Osteoblast (primary cell): Measurements from ENCODE around the gene EMD. TPM values are rescaled to one million over a fixed set of nuclear protein-coding genes. Genes with fewer than 3 reads are reported as not detected.

Source experiments
- DNase-seq: peaks from one replicate; pipeline ENCODE4 v3.0.0; 2011; ENCODE audit warnings: low spot score, mixed read lengths; ENCODE audit not compliant: insufficient read length; ENCODE audit errors: missing footprints
- H2AFZ ChIP-seq: 2 replicates; pipeline ENCODE4 v1.6.0; 2011; ENCODE audit warnings: mild to moderate bottlenecking, low read length
- H3K27ac ChIP-seq: 2 replicates; pipeline ENCODE4 v1.5.1; 2011; ENCODE audit warnings: mild to moderate bottlenecking, low read depth, low read length, moderate library complexity
- H3K27me3 ChIP-seq: 2 replicates; pipeline ENCODE4 v1.6.0; 2012; ENCODE audit warnings: mild to moderate bottlenecking, control low read depth, inconsistent platforms, low read length, moderate library complexity; ENCODE audit not compliant: insufficient read depth
- H3K36me3 ChIP-seq: 2 replicates; pipeline ENCODE4 v1.5.1; 2011; ENCODE audit warnings: mild to moderate bottlenecking, low read length, control low read depth, moderate library complexity; ENCODE audit not compliant: insufficient read depth
- H3K4me1 ChIP-seq: 2 replicates; pipeline ENCODE4 v1.5.1; 2011; ENCODE audit warnings: mild to moderate bottlenecking, low read length, control low read depth, moderate library complexity; ENCODE audit not compliant: insufficient read depth
- H3K4me2 ChIP-seq: 2 replicates; pipeline ENCODE4 v1.6.0; 2011; ENCODE audit warnings: mild to moderate bottlenecking, low read length; ENCODE audit not compliant: insufficient read depth
- H3K4me3 ChIP-seq: fragments of 200-600 bp; sonication (generic); 3 replicates; pipeline ENCODE4 v1.5.1; 2012; ENCODE audit warnings: mild to moderate bottlenecking, low read length, inconsistent platforms; ENCODE audit not compliant: insufficient read depth
- H3K79me2 ChIP-seq: 2 replicates; pipeline ENCODE4 v1.6.0; 2012; ENCODE audit warnings: mild to moderate bottlenecking, low read length, control low read depth, inconsistent platforms; ENCODE audit not compliant: insufficient read depth
- H3K9me3 ChIP-seq: 2 replicates; pipeline ENCODE4 v1.5.1; 2011; ENCODE audit warnings: low read depth, low read length, control low read depth
- H4K20me1 ChIP-seq: 2 replicates; pipeline ENCODE4 v1.6.0; 2012; ENCODE audit warnings: mild to moderate bottlenecking, low read length, control low read depth; ENCODE audit not compliant: insufficient read depth
- CTCF ChIP-seq: IDR thresholded peaks from 2 replicates; pipeline ENCODE4 v1.5.1; 2011; ENCODE audit warnings: mild to moderate bottlenecking, low read depth, low read length, moderate library complexity; ENCODE audit errors: extremely low read depth
- total RNA-seq: library from RNA; depleted of rRNA; stranded (reverse); fragments of >200 nt; gene quantifications from 2 replicates; pipeline ENCODE4 v1.2.3, GENCODE V29; 2012

EMD gene
- total RNA-seq, 1 donor = 29.7 TPM

DNA sequence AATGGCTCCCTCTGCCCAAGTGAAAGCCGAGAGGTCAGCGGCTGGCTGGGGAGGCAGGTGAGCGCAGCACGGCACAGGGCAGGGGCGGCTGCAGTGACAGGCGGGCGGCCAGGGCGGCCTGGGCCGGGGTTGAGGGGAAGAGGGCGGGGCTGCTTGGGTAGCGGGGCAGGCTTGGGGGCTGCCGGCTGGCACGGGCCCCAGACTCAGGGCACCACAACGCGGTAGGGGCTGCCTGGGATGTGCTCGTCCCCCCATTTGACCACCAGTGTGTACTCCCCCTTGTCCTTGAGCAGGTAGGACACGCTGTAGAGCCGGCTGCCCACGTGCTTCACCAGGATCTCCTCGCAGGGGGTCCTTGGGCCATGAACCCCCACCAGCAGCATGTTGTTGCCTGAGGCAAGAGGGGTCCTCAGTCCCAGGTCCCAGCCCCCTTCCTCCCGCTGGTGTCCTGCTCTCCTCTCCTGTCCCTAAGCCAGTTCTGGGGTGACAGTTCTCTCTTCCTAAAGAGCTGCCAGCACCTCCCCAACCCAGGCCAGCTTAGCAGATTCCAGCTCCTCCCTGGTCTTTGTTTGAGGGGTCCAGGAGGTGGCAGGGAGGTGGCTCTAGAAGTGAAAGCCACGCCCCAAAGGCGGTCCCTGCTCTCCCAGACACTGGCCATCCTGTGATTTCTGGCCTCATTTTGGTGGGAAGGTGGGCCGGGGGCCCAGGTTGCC is 30.3 kb upstream of the EMD start:
- H3K4me1 ChIP-seq = no peaks in the 10 kb centered on the region
- no peak overlapping the region for H3K4me3 ChIP-seq
- H3K4me2 ChIP-seq = no peak overlapping the region
- peak; percentile 81 for DNase-seq
- no peak overlapping the region for H2AFZ ChIP-seq
- no peaks in the 10 kb centered on the region for H3K9me3 ChIP-seq
- H3K27me3 ChIP-seq = no peaks in the 10 kb centered on the region
- no peak overlapping the region for H3K27ac ChIP-seq
- no peak for TF ChIP-seq CTCF
- no peaks in the 10 kb centered on the region for H3K79me2 ChIP-seq
- H4K20me1 ChIP-seq = peaks cover 36% of the 10 kb centered on the region
- peaks cover 47% of the 10 kb centered on the region for H3K36me3 ChIP-seq

GRCh38 chrX:154349359-154349935 is 29.6 kb upstream of the EMD start:
- H3K4me1 ChIP-seq = no peaks in the 10 kb centered on the region
- no peaks in the 10 kb centered on the region for H3K9me3 ChIP-seq
- DNase-seq = peak; percentile 69
- peaks cover 54% of the 10 kb centered on the region for H3K36me3 ChIP-seq
- H4K20me1 ChIP-seq = peaks cover 38% of the 10 kb centered on the region
- H2AFZ ChIP-seq = no peak overlapping the region
- H3K27me3 ChIP-seq = no peaks in the 10 kb centered on the region
- no peak overlapping the region for H3K4me2 ChIP-seq
- H3K79me2 ChIP-seq = no peaks in the 10 kb centered on the region
- no peak for TF ChIP-seq CTCF
- H3K4me3 ChIP-seq = no peak overlapping the region
- no peak overlapping the region for H3K27ac ChIP-seq

DNA sequence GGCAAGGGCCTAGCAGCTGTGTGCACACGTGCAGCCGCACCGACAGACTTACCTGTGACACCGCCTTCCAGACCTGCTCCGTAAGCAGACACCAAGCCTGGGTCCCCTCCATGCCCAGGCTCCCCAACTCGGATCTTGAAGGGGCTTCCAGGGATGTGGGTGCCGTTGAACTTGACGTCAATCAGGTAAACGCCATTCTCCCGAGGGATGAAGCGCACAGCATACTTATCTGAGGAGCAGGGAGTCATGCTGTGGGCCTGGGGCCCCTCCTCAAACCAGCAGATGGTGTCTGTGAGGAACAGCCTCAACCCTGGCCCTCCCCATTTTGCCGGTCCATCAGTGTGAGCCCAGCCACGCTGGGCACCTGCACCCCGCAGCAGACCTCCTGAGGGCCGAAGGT is 29.1 kb upstream of the EMD start:
- TF ChIP-seq CTCF = no peak
- no peaks in the 10 kb centered on the region for H3K27me3 ChIP-seq
- no peak overlapping the region for H3K27ac ChIP-seq
- H3K9me3 ChIP-seq = no peaks in the 10 kb centered on the region
- DNase-seq = no peak
- no peak overlapping the region for H3K4me3 ChIP-seq
- H3K36me3 ChIP-seq = peaks cover 59% of the 10 kb centered on the region
- H3K4me2 ChIP-seq = no peak overlapping the region
- no peak overlapping the region for H2AFZ ChIP-seq
- H3K4me1 ChIP-seq = no peaks in the 10 kb centered on the region
- no peaks in the 10 kb centered on the region for H3K79me2 ChIP-seq
- H4K20me1 ChIP-seq = peaks cover 42% of the 10 kb centered on the region

GRCh38 chrX:154350429-154351182 is 28.5 kb upstream of the EMD start:
- no peak for TF ChIP-seq CTCF
- Histone ChIP-seq H3K4me3 (no peak overlapping the region), H3K27me3 (no peaks in the 10 kb centered on the region), H3K36me3 (peaks cover 61% of the 10 kb centered on the region), H4K20me1 (peaks cover 48% of the 10 kb centered on the region), H3K4me2 (no peak overlapping the region), H3K9me3 (no peaks in the 10 kb centered on the region), H2AFZ (no peak overlapping the region), H3K27ac (no peak overlapping the region), H3K4me1 (no peaks in the 10 kb centered on the region), H3K79me2 (peaks cover under 1% of the 10 kb centered on the region)
- DNase-seq = no peak
